Fibroblast of skin of right biceps (primary cell): Measurements from ENCODE around the gene RBM47.
"Not testable (repeated sequence)": the region's sequence is repeated elsewhere in the genome, so short reads cannot be mapped to it uniquely, and the experiment has no call there.

Source experiments
- DNase-seq: peaks from one replicate; pipeline ENCODE4 v3.0.0-alpha.2; 2013

The RBM47 gene

DNA sequence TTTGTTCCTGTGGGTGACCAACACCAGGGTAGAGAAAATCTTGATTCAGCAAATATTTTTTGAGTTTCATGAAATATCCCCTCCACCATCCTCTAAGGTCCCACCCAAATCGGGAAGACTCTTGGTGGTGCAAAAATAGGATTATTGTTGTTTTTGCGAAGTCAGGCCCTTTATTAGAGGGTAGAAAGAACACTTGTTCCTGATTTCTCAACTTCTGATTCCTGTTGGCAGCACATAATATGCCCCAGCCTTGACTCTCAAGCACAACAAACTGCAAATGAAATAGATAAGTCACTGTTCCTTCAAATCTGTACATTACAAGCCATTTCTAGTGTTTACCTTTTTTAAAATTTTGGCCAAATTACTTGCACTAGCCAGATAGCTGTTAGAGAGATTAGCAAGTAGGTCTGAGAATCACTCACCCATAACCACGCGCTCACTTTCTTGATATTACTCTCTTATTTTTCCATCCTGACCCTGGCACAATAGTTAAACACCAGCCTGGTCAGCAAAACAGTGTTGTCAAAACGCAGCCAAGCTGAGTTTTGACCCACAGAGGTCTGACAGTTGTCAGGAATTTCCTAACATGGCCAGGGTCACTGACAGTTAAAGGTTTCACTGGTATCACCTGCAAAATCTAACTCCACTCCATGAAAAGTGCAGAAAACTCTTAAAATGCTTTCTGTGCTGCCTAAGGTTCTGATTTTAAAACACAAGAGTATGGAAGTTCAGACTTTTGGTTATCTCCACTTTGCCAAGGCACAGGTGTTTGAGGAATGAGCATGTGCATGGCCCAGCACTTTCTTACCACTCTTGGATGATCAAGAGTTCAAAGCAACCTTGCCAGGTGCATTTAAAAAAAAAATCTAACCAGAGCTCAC, 69.8 kb downstream of the RBM47 start:
- no peak for DNase-seq

DNA sequence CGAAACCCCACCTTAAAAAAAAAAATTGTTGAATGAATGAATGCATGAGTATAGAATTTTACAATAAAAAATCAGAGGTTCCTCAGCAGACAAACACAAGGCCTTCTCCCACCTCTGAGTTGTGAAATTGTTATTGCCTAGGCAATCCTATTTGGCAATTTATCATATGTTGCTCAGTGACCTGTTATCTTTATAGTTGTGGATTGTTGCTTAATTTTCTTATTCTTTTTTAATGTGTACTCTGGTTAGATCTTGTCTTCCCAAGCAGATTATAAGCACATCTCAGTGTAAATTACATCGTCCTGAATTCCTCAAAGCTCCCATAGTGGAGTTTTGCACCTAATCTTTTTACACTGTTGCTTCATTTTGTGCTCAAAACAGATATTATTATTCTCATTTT, 71.9 kb downstream of the RBM47 start:
- no peak for DNase-seq

DNA sequence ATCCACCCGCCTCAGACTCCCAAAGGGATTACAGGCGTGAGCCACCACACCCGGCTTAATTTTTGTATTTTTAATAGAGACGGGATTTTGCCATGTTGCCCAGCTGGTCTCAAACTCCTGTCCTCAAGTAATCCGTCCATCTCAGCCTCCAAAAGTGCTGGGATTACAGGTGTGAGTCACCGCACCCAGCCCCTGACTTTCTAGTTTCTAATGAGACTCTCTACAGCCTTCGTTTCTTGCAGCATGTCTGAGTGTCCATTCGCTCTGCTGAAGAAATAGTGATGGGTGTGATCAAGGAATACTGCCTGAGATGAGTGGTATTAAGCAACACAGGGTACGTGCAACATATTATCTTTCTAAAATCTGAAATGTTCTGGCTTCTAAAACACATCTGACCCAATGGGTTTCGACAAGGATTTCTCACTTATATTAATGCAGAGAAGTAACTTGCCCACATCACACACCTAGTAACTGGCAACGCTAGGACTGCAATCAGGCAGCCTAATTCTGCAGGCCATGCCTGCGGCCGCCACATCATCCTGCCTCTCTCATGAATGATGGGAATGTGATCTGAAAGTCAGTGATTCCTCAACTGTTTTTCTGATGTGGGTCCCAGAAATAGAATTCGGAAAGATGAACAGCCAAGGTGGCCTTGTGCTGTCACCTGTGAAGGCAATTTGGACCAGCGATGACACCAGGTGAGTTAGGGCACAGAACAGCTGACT, 74.3 kb downstream of the RBM47 start:
- no peak for DNase-seq

DNA sequence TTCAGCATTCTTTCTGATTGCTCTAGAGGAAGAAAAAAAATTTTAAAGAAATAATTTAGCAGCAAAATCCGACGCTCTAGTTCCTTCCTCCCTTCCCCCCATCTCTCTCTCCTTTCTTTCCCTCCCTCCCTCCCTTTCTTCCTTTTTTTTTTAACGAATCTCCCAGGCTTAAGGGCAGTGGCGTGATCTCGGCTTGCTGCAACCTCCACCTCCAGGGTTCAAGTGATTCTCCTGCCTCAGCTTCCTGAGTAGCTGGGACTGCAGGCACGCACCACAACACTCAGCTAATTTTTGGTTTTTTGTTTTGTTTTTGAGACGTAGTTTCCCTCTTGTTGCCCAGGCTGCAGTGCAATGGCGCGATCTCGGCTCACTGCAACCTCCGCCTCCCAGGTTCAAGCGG, 75.0 kb downstream of the RBM47 start:
- DNase-seq = not testable (repeated sequence)

DNA sequence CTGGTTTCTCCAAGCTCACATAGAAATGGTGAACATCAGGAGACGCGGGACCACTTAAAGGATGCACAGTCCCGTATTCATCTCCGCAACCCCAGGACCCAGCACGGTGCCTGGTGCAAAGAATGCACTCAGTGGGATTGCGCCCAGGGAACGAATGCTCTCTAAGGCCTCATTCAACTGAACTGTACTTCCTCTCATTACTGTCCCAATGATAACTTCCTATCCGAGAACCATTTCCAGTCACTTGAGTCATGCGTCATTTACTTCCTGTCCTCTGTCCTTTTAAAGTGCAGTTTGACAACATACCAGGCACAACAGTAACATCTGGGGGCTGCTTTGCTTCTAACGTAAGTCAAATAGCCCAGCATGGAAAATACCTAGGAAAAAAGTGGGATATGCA, 75.7 kb downstream of the RBM47 start:
- DNase-seq = peak; percentile 33

DNA sequence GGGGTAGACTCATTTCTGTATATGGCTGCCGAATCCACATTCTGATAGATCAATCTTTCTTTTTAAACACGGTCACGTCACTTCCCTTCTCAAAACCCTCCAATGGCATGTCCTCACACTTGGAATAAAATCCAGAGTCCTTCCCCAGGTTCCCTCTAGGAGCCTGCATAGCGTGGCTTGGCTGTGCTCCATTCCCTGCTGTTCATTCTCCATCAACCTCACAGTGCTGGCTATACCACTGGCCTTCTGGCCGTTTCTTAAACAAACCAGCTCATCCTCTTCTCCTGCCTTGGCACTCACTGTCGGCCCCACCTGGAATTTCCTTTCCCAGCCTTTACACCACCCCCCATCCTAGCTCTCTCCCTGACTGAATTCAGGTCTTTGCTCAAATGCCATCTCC, 77.1 kb downstream of the RBM47 start:
- peak; percentile 54 for DNase-seq

DNA sequence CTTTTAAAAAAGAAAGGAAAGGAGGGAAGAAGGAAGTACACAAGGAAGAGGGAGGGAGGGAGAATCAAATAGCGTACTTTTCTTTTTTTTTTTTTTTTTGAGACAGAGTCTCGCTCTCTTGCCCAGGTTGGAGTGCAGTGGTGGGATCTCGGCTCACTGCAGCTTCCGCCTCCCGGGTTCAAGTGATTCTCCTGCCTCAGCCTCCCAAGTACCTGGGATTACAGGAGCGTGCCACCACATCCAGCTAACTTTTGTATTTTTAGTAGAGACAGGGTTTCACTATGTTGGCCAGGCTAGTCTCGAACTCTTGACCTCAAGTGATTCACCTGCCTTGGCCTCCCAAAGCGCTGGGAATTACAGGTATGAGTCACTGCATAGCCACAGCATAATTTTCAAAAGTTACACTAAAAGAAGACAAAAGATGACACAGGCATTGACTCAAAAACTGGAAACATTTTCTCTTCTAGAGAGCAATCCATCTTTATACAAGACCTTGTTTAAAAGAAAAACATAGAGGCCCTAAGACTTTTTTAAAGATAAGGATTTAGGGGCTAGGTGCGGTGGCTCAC, 78.0 kb downstream of the RBM47 start:
- peak; percentile 81 for DNase-seq

DNA sequence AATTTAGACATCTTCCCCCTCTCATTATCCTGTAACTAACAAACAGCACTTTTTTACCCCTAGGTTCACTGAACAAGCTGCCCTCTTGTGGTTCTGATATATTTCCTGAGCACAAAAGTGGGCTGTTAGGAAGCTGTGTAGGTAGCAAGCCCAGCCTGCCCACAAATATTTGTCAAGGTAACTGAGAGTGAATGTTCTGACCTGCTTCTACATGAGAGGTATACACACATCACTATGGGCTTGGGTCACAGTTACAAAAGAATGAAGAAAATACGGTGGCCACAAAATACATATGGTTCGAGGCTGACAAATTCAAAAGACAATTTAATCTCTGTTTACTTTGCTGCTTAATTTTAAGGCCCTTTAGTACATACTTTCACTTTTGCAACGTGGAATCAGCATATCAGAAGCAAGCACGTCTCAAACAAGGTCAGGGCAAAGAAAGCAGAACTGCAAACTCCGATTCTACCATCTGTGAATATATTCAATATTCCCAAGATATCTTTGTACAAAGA, 78.7 kb downstream of the RBM47 start:
- peak; percentile 45 for DNase-seq

DNA sequence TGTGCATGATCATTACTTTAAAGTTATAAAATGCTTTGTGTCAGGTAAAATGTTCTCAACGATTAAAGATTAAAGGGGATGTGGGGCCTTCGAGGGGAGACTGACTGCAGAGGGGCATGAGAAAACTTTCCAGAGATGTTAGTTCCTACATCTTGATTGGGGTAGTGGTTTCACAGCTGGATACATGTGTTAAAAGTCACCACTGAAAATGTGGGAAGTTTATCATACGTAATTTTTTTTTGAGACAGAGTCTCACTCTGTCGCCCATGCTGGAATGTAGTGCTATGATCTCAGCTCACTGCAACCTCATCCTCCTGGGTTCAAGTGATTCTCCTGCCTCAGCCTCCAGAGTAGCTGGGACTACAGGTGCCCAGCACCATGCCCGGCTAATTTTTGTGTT, 79.5 kb downstream of the RBM47 start:
- DNase-seq = no peak

DNA sequence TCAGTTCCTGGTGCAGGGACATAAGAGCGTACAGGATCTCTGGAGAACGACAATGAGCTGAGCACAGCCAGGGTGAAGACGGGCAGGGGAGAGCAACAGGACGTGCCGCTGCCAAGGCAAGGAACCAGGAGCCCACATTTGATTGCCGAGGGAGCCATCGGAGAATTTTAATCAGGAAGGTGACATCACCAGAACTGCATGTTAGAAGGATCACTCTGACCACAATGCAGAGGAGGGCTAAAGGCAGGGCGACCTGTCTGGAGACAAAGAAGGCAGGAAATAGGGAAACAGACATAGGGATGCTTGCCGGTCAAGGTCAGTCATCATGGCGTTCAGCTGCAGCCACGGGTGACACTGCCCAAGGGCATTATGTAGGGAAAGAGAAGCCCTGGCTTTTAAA, 81.4 kb downstream of the RBM47 start:
- peak; percentile 54 for DNase-seq

DNA sequence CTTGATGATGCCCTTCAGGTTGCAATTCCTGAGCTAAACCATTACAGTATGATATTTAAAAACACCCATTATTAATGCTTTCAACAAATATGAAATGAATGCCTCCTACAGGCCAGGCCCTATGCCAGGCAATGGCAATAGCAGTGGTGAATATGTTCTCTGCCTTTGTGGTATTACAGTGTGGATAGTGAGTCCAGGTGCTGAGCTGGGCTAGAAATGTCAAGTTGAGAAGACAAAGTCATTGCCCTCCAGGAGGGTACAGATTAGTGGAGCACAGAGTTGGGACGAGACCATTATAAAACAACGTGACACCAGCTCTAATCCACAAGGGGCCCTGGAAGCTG, 81.9 kb downstream of the RBM47 start:
- DNase-seq = no peak

DNA sequence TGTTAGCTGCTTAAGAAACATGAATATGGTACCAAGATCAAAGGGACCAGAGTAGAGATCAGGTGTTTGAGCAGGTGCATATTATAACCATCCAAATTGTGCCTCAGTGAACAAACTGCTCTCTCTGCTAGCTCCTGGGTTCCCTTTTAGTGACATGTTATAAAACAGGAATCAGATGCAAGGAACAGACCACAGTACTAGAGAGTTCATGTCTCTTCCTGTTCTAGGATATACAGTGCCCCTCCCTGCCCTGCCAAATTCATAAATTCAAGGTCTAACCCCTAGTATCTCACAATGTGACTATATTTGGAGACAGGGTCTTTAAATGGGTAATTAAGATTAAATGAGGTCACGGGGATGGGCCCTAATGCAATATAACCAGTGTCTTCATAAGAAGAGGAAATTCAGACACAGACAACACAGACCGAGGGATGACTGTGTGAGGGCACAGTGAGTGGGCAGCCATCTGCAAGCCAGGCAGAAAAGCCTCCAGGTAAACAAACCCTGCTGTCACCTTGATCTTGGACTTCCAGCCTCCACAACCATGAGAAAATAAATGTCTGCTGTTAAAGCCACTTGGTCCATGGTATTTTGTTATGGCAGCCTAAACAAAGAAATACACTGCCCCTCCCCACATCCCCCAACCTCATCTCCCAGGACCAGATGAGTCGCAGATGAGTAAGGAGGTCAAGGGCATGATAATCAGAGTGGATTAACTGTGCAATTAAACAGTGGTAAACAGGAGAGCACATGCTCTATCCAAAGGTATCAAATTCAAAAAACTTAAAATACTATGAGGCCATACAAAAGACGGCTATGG, 82.5 kb downstream of the RBM47 start:
- peak; percentile 47 for DNase-seq

DNA sequence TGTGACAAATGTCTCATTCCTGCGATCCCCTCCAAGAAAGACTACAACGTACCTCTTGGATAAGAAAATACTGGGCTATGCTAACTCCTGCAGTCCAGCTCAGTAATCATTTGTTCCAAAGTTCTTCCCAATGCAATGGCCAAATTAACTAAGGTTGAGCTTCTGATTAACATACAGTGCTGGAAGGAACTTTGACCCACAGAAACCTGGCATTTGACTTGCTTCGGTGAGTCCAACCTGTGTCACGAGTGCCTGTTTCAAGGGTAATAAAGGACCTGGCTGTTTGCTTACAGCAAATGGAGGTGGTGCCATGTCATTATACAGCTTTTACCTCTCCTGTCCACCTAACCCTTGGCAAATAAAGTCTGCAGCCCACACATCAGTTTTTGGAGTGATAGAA, 83.2 kb downstream of the RBM47 start:
- DNase-seq = no peak

DNA sequence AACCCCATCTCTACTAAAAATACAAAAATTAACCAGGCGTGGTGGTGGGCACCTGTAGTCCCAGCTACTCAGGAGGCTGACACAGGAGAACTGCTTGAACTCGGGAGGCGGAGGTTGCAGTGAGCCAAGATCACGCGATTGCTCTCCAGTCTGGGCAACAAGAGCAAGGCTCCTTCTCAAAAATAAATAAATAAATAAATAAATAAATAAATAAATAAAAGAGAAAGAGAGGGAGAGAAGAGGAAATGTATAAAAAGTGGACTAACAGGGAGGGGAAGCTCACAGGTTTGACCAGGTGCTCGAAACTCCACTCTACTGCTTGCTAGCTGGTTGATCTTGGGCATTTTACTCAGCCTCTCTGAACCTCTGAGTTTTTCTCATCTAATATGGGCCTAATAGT, 84.2 kb downstream of the RBM47 start:
- DNase-seq = not testable (repeated sequence)

DNA sequence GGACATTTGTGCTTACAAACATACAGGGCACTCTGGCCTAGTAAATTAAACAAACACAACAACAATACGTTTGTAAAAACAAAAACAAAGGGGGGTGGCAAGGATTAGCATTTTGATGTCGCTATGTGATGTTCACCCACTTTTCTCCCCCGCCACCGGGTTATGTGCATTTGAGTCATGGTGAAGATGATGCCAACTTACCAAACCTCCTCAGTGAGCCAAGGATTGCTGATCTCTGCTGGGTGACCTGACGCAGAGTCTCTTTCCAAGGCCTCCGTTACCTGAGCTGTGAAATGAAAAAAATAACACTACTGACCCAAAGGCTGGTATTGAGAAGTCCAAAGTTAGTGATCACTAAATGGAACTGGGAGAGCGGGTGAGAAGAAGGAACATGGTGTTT, 85.4 kb downstream of the RBM47 start:
- DNase-seq = no peak

DNA sequence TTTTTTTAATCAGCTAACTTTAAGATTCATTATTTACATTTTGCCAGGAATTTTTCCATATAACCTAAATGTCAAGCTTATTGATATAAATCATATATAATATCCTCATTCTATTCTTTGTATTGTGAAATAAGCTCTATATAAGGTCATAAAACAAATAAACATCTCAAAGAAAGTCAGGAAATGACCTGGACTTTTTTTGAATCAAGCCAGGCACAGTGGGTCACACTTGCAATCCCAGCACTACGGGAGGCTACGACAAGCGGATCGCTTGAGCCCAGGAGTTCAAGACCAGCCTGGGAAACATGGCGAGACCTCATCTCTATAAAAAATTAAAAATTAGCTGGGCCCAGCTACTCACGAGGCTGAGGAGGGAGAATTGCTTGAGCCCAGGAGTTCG, 88.9 kb downstream of the RBM47 start:
- DNase-seq = no peak

DNA sequence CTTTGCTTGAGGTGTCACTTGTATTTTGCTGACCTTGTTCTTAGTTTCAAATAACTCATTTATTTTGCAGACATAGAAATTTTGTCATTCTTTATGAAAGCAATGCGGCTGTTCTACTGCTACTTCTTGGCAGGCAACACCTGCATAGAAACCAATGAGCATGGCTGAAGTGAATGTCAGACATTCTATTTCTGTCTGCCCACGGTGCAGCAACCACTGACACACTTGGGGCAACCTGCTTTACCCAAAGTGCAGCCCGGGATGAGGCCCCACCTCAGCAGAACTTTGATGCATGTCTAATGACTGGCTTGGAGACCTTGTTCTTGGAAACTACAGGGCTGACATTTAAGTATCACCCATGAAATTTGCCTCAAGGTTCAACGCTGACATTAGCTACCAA, 93.6 kb downstream of the RBM47 start:
- no peak for DNase-seq

DNA sequence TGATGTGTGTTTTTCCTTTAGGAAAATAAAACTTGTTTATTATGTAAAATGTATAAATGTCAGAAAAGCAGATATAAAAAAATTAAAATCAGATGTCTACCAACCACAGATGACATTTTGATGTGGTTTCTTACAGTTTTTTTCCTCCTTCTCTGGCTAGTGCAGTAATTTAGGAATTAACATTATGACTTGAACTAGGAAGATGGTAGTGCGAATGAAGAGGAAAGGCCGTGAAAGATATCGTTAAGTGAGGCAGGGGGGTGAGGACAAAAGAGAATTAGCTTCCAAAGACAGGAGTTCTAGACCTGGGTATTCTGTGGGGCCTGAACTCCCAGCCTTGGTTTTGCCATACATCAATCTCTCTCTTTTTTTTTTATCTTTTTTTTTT, 98.0 kb downstream of the RBM47 start:
- DNase-seq = no peak

DNA sequence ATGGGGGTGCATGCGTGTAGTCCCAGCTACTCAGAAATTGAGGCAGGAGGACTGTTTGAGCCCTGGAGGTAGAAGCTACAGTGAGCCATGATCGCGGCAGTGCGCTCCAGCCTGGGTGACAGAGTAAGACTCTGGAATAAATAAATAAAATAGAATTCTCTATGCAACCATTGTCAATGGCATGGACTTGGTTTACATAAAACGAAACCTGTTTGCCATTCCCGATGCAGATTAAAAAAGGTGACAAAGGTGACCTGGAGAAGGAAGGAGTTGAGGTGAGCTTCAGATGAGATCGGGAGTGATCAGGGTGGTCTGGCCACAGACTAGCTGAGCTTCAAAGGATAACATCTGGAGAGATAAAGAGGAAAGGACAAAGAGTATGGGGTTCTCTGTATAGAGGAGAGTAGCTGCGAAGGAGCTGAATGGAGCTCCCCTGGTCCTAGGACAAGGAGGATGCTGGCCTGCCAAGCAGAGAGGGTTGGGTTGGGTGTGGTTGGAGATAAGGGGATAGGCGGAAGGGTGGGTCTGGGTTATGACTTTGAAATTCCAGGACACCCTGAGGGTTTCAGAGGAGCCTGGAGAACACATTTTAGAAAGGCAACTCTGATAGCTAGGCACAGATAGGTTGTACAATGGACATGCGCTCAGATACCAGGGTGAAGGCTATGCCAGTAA, 98.6 kb downstream of the RBM47 start:
- no peak for DNase-seq

DNA sequence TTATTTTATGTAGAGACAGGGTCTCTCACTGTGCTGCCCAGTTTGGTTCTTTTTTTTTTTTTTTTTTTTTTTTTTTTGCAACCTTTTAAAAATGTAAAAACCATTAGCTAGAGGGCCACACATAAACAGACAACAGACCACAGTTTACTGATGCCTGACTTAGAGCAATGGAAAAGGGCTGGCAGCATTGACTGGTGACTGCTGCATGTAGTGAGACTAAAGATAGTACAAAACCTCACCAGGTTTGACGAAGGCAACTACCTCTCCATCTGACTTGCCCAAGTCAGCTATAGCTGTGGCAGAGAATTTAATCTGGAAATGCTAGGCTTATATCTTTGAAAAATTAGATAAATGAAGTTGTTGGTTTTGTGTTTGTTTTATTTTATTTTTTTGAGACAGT, 102.9 kb downstream of the RBM47 start:
- no peak for DNase-seq

DNA sequence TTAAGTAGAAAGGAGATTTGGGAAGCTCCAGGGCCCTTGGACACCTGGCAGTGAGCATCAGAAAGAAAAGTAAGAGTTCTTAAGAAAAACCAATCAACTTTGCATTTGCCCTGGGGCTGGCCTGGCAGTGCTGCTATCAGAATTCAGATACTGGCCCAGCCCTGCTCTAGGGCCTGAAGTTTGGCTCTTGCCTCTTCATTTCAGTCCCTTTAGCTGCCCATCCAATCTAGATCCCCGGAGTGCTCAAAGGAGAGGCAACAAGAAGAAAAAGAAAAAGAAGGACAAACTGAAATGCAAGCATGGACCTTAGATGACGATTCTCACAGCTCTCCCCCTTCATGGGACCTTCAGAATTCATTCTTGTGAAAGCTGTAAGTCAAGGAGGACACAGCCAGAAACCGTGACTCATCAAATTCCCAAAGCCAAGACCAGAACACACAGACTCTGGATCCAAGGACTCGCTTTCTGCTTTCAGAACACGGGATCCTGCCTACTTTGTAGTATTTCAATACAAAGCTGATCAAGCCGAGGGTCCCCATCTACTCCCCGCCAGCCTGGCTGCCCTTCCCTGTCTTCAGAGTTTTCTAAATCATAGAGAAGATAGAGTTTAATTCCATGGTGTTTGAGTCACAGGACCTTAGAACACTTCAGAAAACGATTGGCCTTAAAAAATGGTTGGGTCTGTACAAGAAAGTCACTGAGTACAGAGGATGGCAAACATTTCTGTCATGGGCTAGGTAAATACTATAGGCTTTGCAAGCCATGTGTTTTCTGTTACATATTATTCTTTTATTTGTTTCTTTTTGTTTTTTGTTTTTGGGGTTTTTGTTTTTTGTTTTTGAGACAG, 103.7 kb downstream of the RBM47 start:
- DNase-seq = peak; percentile 86
